ENCODE results near the gene SYT15. TPM values are rescaled to one million over a fixed set of nuclear protein-coding genes. Genes with fewer than 3 reads are reported as not detected.

Gene SYT15
- total RNA-seq, 1 donor from 2014 or later: 1.4 TPM

DNA sequence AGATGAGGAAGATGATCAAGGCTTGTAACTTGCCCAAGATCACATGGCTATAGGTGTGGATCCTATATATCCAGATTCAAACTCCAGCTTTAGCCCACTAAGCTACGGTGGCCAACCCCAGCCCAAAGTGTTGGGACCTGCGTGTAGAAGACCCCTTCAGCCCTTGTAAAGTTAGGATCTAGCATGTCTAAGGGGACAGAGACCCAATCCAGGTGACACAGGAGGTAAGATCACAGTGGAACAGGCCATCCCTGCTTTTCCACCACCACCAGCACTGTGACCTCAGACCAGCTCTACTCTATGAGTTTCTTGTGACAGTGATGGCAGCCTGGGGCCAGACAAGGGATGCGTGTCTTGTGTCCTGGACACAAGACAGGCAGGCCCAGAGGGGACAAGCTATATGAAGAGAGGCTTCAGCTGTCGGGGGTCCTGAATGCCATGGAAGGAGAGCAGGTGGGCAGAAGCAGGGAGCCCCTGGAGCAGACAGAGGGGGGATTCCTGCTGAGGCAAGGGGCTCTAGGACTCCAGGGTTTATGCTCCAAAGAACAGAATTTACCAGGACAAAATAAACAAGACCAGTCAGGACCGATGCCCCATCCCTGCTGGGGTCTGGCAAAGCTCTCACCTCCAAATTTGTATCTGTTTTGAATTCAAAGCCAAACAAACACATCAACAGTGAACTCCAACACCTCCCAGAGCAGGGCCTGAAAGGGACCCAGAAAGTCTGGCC, 32.9 kb upstream of the SYT15 start:
- no peak for ATAC-seq

- peak; percentile 50 for ATAC-seq
Measured at GRCh38 chr10:46546591-46547540, 32.1 kb upstream of the SYT15 start.

DNA sequence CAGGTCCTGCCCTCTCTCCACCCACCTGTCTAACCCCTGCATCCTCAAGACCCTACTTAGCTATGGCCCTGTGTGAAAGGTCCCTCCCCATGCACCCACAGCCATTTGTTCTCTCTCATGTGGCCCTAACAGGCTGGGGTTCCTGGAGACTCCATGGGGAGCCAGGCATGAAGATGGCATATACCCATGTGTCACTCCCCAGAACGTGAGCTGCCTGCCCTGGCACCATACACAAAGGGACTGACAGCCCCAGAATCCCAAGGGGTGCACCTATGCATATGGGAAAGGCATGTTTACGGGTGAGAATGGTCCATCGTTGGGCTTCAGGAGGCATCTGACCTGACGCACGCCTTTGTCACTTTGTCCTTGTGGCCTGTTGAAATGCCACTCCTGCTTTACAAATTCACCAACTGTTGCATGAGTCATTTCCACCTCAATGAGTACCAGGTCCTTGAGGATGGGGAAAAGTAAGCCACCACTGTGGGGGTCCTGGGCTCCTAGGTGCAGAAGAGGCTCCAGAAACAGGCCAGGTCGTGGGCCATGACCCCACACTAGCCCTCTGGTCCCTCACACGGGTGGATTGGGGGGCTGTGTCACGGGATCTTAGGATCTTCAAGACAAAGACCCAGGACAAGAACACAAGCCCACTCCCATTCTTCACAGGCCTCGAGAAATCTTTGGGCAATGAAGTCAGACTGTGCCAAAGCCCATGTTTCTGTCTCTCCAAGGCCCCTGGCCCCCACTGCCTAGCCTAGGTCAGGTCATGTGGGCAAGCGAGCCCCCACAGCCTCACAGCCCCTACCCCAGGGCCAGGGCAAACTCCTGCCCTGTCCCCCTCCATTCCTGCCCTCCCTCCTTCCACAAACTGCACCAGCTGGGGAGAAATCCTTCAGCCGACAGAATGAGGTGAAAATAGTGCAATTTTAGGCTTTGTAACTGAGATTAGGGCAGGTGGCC, 31.1 kb upstream of the SYT15 start:
- no peak for ATAC-seq

DNA sequence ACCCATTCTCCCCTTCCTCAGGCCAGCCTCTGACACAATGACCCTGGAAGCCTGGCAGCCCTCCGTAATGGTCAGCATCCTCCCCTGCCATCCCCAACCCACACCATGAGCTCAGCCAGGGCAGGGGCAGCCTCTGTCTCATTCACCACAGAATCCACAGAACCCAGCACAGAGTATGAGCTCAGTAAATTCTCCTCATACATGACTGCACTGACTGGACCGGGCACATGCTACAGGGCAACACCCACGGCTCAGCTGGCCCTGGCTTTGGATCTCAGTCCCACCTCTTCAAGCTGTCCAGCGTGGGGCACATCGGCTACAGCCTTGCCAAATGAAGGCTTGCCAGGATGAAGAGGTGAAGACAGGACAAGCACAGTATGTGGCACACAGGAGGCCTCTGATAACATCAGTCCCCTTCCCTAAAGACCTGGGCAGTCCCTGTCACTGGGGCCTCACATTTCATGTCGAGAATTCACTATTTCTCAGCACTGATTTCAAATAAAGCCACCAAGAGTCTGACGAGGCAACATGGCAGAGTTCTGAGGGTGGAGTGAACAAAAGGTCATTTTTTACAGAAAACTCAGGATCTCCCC, 30.3 kb upstream of the SYT15 start:
- no peak for ATAC-seq

GRCh38 chr10:46549171-46550075, 29.5 kb upstream of the SYT15 start:
- ATAC-seq: no peak

- ATAC-seq: no peak
Measured at GRCh38 chr10:46550076-46550790, 28.7 kb upstream of the SYT15 start.

DNA sequence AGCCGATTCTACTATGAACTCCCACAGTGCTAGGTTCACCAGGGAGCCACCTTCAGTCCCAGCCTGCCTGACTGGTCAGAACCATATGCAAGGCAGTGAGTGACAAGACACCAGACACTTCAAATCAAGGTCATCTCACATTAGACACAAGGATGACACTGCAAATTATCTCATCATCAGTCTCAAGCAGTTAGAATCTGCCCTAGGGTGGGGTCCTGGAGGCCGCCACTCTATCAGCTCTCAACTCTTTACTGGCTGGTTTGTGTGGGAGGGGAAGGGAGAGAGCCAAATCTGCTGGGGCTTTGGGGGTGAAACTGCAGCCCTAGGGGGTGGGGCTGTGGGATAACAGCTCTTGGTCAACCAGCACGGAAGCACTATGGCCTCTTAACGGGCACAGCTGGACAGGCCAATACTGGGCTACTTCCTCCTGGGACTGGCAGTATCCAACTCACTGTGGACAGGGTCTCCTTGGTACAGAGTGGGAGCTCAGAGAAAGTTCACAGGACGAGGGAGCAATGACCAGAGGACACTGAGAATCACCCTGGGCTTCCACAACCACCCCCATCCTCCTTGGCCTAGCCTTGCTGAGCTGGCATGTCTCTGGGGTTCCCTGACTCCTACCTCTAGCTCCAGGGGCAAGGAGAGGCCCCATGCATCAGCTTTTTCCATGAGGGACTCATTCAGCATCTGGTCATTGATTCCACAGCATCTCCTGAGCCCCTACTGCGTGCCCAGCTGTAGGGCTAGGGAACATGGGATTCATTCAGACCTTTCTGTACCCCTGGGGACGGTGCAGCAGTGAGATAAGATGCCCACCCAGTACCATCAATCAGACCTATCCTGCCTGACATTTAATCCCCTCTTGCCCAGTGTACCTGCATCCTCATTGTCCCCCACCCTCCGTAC, 27.9 kb upstream of the SYT15 start:
- ATAC-seq: no peak

DNA sequence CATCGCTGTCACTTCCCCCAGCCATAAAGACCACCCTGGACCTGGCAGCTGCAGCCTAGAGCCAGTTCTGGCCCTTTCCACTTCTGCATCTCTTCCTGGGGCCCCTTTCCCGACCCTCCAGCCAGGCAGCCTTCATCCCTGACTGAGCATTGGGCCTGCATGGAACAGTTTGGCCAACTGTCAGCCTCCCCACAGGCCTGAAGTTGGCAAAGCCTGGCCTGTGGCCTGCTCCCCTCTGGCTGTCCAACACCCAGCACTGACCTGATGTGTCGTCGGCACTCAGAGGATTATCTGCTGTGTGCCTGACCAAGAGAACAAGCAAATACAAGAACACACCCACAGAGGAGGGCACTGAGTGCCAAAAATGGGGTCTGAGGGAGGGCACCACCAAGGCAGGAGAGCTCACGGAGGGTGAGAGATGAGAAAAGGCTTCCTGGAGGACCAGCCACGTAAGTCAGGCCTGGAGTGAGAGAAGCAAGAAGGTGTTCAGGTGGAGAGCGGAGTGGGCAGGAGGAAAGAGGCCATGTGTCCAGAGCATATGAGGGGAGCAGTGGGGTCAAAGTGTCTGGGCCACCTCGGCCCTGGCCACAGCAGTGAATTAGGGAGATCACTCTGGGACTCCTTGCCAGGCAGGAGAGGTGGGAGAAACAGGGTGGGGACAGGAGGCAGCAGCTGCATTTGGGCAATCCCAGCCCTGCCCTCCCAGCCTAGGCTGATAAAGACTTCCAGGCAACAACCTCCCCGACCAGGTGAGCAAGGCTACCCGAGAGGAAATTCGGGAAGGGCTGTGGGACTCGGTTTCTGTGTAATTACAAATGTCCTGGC, 27.0 kb upstream of the SYT15 start:
- ATAC-seq: no peak

GRCh38 chr10:46552526-46553237, 26.2 kb upstream of the SYT15 start:
- no peak for ATAC-seq

DNA sequence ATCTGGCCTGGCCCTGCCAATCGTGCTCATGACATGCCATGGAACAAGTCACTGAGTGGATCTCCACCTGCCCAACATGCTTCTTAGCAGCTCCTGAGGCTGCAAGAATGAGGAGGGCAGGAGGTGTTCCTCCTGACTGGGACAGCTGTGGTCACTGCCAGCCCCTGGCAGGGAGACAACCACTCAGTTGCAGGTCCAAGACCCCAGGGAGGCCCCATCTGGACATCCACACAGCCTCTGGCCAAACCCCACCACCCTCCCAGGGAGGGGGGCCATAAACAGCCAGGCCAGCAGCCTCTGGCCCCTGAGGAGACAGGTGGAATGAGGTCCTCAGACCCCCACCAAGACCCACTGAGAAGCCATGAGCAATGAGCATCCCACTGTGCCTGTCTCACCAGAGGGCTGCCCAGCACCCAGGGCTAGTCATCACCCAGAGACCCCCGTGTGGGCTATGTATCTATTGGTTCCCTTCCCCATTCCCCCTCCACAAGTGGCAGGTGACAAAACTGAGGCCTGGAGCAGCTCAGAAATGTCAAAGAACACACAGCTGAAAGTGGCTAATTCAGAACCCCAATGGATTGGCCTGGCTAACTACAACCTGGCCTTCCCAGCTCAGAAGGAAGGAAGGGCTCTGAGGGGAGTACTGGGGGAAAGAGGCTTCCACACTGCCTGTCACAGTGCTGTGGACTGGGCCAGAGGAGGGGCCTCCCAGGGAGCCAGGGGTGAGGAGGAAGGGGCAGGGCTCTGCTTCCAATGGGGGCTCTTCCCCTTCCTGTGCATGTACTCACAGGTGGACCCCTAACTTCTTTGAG, 25.5 kb upstream of the SYT15 start:
- no peak for ATAC-seq

DNA sequence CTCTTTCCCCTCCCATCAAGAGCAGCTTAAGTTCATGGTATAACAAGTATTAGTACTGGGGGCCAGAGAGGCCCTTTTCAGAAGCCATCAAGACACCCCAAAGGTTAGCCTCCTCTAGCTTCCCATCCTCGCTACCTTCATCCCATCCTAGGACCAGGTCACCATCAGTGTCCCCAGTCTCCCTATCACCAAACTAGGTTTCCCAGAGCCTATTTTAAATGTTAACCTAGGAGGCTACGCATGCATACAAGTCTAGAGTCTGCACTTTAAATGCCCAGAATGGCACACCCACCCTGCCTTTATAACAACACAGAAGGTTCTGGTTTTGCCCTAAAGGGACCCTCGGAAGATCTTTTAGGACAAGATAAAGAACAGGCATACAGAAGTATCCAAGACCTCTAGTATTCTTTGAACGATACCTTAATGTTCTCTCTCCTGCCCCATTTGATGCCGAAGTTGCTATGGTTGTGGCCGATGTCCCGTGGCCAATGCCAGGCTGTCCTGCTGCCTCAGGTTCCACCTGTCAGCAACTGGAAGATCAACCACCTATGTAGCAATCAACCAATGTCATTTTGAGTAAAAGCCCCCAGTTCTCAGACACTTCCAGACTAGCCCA, 24.7 kb upstream of the SYT15 start:
- no peak for ATAC-seq

DNA sequence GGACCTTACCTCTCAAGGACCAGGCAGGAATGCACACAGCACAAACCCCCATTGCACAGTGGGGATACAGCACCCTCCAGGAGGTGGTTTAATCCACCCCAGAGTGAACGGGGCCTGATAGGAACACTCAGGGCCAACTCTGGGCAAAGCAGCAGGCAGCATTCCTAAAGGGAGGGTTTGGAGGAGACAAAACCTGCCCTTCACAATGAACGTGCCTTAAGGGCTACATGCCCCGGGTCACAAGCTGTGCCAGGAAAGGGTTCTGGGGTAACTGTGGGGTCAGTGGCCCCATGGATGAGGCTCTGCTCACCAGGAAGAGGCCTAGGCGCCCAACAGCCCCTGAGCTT, 23.6 kb upstream of the SYT15 start:
- peak; percentile 1 for ATAC-seq

DNA sequence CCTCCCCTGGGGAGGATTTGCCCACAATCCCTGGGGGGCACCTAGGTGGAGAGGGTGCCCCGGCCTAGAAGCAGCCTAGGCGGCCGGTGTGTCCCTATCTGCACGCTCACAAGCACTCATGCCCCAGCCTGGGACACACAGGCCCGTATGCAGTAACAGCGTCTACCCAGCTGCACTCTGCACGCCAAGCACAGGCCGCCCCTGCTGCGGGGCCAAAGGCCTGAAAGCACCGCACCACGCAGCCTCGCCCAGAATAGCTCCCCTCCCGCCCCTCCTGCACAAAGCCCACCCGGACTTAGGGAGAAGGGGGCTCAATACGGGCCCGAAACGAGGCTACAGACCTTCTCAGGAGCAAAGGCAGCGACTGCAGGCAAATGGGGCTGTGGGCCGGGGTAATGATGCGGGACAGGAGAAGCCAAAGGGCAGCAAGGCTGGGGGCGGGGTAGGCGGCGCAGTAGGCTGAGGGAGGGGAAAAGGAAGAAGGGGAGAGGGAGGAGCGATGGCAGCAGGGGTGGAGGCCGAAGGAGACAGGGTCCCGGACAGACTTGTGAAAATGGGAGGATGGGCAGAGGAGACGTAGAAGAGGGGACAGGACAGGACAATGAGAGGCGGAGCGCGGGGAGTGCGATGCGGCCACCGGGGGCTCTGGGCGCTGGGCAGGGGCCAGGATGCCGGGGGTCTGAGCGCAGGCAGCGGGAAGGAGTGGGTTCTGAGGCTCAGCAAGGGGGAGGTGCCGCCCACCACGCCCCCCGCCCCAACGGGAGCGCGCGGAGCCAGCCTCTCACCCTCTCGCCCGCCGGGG, 23.0 kb upstream of the SYT15 start:
- peak; percentile 33 for ATAC-seq

- ATAC-seq: peak; percentile 61
Measured at GRCh38 chr10:46556515-46557318, 22.2 kb upstream of the SYT15 start, which contains the start of gene GPRIN2. Gene GPRIN2 (minus strand): TSS chr10:46556658. CDS start chr10:46550736, 5,922 bp downstream.
